SU-DHL-6 (cell line): ENCODE results near the gene MPIG6B.

Experiments
- H2AFZ ChIP-seq: fragments of 200-600 bp; sonication (generic); 2 replicates; pipeline ENCODE4 v1.6.1; 2014; ENCODE audit warnings: low read depth, mild to moderate bottlenecking, moderate library complexity, mixed read lengths, antibody characterized with exemption, low read length; ENCODE audit not compliant: severe bottlenecking
- H3F3A ChIP-seq: fragments of 200-600 bp; shearing (Covaris generic); 2 replicates; pipeline ENCODE4 v1.6.0; 2016; ENCODE audit warnings: antibody characterized with exemption, mild to moderate bottlenecking; ENCODE audit not compliant: insufficient read depth
- H3K27ac ChIP-seq: fragments of 200-600 bp; sonication (generic); 2 replicates; pipeline ENCODE4 v1.5.1; 2016; ENCODE audit warnings: low read depth, mild to moderate bottlenecking, low read length, moderate library complexity, mixed read lengths
- H3K27me3 ChIP-seq: fragments of 200-600 bp; sonication (generic), shearing (Covaris generic); 2 replicates; pipeline ENCODE4 v1.6.0; 2014; ENCODE audit warnings: mild to moderate bottlenecking, low read length
- H3K36me3 ChIP-seq: fragments of 200-600 bp; sonication (generic); 2 replicates; pipeline ENCODE4 v1.6.1; 2014; ENCODE audit warnings: mild to moderate bottlenecking, low read length, mixed read lengths
- H3K4me2 ChIP-seq: fragments of 300-600, 200-600 bp; shearing (Covaris generic), sonication (generic); 2 replicates; pipeline ENCODE4 v1.6.0; 2014; ENCODE audit warnings: low read length, low read depth, mild to moderate bottlenecking; ENCODE audit not compliant: poor library complexity, severe bottlenecking
- H3K4me3 ChIP-seq: fragments of 200-600 bp; sonication (generic); 2 replicates; pipeline ENCODE4 v1.5.1; 2014; ENCODE audit warnings: antibody characterized with exemption, low read length, mild to moderate bottlenecking, mixed read lengths; ENCODE audit not compliant: insufficient read depth, poor library complexity, severe bottlenecking
- H3K79me2 ChIP-seq: fragments of 200-600 bp; sonication (generic); 2 replicates; pipeline ENCODE4 v1.6.1; 2014; ENCODE audit warnings: mild to moderate bottlenecking, low read length, moderate library complexity; ENCODE audit not compliant: insufficient read depth
- H3K9ac ChIP-seq: fragments of 200-600 bp; sonication (generic); 2 replicates; pipeline ENCODE4 v1.7.0; 2014; ENCODE audit warnings: mild to moderate bottlenecking, low read length
- H3K9me2 ChIP-seq: fragments of 200-600 bp; sonication (generic); replicated peaks from 2 replicates; pipeline ENCODE4 v1.6.1; 2014; ENCODE audit warnings: low read length; ENCODE audit not compliant: insufficient read depth
- H3K9me3 ChIP-seq: fragments of 200-600 bp; sonication (generic); 2 replicates; pipeline ENCODE4 v1.6.1; 2014; ENCODE audit warnings: low read length, mixed read lengths; ENCODE audit not compliant: insufficient read depth
- H4K20me1 ChIP-seq: fragments of 200-600 bp; sonication (generic); 2 replicates; pipeline ENCODE4 v1.6.1; 2014; ENCODE audit warnings: low read depth, mild to moderate bottlenecking, antibody characterized with exemption, low read length, moderate library complexity, mixed read lengths
- CTCF ChIP-seq: fragments of 200-600 bp; sonication (generic); IDR thresholded peaks from one replicate; pipeline ENCODE4 v1.5.1; 2017; ENCODE audit warnings: antibody characterized with exemption, mild to moderate bottlenecking, low read length, moderate library complexity; ENCODE audit not compliant: insufficient read depth, poor library complexity, severe bottlenecking
- EZH2phosphoT487 ChIP-seq: fragments of 200-600 bp; sonication (generic), shearing (Covaris generic); conservative IDR thresholded peaks from 2 replicates; pipeline ENCODE4 v1.6.1; 2018; ENCODE audit warnings: mild to moderate bottlenecking, antibody characterized with exemption, low read length, moderate library complexity, mixed read lengths

The MPIG6B gene

GRCh38 chr6:31727034-31727716, 4.0 kb downstream of the MPIG6B start:
- H3K4me2 ChIP-seq: no peak overlapping the region
- no peak overlapping the region; the same call in 1 of the 2 replicates for H3K9ac ChIP-seq
- H3K9me2 ChIP-seq: no peaks in the 10 kb centered on the region
- no peaks in the 10 kb centered on the region for H3K27me3 ChIP-seq
- H3K4me3 ChIP-seq: no peak overlapping the region
- TF ChIP-seq CTCF (no peak), EZH2phosphoT487 (no peak)
- no peak overlapping the region for H3K27ac ChIP-seq
- no peak overlapping the region for H2AFZ ChIP-seq
- peaks cover 24% of the 10 kb centered on the region for H3F3A ChIP-seq
- H3K79me2 ChIP-seq: no peaks in the 10 kb centered on the region
- no peaks in the 10 kb centered on the region for H4K20me1 ChIP-seq
- H3K36me3 ChIP-seq: peaks cover 8% of the 10 kb centered on the region; the same call in 1 of the 2 replicates
- H3K9me3 ChIP-seq: no peaks in the 10 kb centered on the region

- Histone ChIP-seq H4K20me1 (no peaks in the 10 kb centered on the region), H3K4me3 (no peak overlapping the region), H3K9me3 (no peaks in the 10 kb centered on the region), H3K27me3 (no peaks in the 10 kb centered on the region), H3K4me2 (peak overlapping the region; percentile 4), H3K9me2 (no peaks in the 10 kb centered on the region), H3K27ac (peak overlapping the region; percentile 28; the same call in 1 of the 2 replicates), H3K9ac (no peak overlapping the region), H3F3A (peaks cover 28% of the 10 kb centered on the region), H3K79me2 (no peaks in the 10 kb centered on the region), H3K36me3 (peaks cover 10% of the 10 kb centered on the region; the same call in 1 of the 2 replicates), H2AFZ (no peak overlapping the region)
- TF ChIP-seq EZH2phosphoT487: no peak
- TF ChIP-seq CTCF: no peak
These were observed 4.8 kb downstream of the MPIG6B start for GRCh38 chr6:31727717-31728671.

GRCh38 chr6:31728767-31729514, 5.8 kb downstream of the MPIG6B start, which contains the start of gene DDAH2:
DDAH2 (minus strand) TSS chr6:31729299; CDS start chr6:31729161, 138 bp downstream.
- Histone ChIP-seq H3K79me2 (no peaks in the 10 kb centered on the region), H3K27me3 (no peaks in the 10 kb centered on the region), H2AFZ (peak within 1 kb of the TSS; percentile 27), H4K20me1 (no peaks in the 10 kb centered on the region), H3K4me2 (peak within 1 kb of the TSS; percentile 73), H3K9me3 (no peaks in the 10 kb centered on the region), H3K36me3 (peaks cover 18% of the 10 kb centered on the region; the same call in 1 of the 2 replicates), H3K4me3 (peak within 1 kb of the TSS; percentile 63), H3F3A (peaks cover 30% of the 10 kb centered on the region), H3K9me2 (no peaks in the 10 kb centered on the region), H3K27ac (peak within 1 kb of the TSS; percentile 20), H3K9ac (peak within 1 kb of the TSS; percentile 55)
- TF ChIP-seq CTCF (peak; percentile 100), EZH2phosphoT487 (no peak)
